ENCODE data around the gene TATDN2. TPM values are rescaled to one million over a fixed set of nuclear protein-coding genes. Genes with fewer than 3 reads are reported as not detected.
"Not testable (repeated sequence)": the region's sequence is repeated elsewhere in the genome, so short reads cannot be mapped to it uniquely, and the experiment has no call there.

TATDN2 gene
- total RNA-seq, 1 experiment from 2014 or later = 6.7 TPM

DNA sequence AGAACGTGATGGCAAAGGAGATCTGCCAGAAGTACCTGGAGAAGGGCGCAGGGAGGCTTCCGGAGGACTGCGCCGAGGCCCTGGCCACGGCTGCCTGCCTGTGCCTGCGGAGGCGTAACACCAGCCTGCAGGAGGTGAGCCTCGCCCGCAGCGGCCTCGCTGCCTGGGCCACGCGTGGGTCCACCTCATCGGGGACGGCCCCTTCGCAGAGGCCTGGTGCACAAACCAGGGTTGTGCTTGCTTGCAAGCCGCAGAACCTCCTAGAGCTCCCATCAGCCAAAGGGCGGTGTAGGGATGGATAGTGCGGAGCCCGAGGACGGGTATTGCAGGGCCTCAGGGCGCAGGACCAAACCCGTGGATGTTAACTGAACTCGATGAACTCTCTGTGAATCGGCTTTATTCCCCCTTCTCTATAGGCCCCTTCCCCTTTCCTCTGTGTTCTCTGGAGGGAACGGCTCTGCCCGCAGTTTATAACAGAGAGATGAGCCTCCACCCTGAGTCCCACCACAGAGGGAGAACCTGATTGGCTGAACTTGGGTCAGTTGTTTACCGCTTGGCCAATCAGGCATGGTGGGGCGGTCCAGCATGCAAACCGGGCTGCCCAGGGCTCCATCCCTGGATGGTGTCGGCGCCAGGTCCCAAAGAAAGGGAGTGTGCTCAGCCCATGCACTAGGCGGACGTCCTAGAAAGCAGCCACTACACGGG, 13.6 kb upstream of the TATDN2 start:
- no peak for DNase-seq (ENCODE audit: low spot score)

DNA sequence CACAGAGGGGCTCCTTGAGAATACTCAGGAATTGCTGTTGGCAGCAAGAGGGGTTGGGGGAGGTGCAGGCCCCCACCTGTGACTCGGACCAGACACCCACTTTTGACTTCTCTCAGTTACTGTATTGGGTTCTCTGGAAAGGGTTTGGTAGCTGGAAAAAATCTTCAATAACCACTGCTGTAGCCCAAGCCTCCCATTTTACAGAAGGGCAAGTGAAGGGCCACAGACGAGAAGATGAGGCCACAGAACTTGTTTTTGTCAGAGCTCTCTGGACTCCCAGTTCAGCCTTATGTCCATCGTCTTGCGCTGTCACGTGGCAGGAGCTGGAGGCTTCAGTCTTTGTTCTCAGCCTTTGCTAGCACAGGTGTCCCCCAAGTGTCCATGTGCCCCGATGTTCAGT, 12.7 kb upstream of the TATDN2 start:
- DNase-seq (ENCODE audit: low spot score) = no peak

DNA sequence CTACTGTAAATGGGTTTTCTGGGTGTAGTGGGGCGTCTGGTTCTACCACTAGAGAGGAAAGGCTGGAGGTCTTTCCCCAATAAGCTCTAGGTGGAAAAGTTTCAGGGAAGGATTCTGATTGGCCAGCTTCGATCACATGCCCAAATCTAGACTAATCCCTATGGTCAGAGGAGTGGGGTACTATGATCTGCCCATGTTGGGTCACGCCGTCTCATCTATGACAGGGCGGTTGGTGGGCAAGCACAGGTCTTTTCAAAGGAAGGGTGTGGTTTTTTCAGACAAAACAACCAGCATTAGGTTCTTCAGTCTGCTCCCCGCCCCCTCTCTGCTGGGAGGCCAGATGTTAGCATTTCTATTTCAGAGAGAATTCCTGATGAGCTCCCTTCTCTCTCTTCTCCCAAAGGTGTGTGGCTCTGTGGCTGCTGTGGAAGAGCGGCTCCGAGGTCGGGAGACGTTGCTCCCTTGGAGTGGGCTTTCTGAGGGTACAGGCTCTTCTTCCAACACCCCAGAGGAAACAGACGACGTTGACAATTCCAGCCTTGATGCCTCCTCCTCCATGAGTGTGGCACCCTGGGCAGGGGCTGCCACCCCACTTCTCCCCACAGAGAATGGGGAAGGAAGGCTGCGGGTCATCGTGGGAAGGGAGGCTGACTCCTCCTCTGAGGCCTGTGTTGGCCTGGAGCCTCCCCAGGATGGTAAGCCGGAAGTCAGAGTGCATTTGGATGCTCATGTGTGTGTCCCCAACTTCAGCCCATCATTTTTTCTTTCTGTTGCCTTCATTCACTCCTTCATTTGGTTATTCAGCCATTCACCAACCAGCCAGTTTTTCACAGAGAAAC, 9.7 kb upstream of the TATDN2 start:
- DNase-seq (ENCODE audit: low spot score) = no peak

DNA sequence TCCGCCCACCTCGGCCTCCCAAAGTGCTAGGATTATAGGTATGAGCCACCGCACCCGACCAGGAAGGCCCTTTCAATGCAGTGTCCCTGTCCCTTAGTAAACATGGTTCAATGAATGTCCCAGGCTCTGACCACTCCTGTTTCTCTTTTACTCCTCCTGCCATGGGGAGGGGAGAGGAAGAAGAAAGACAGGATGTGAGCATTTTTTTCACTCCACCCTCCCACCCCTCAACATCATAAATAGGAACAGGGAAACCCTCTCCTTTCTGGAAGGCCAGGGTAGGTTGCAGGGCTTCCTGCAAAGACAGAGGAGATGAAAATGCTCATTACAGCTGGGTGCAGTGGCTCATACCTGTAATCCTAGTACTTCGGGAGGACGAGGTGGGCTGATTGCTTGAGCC, 7.5 kb upstream of the TATDN2 start:
- DNase-seq (ENCODE audit: low spot score) = no peak

DNA sequence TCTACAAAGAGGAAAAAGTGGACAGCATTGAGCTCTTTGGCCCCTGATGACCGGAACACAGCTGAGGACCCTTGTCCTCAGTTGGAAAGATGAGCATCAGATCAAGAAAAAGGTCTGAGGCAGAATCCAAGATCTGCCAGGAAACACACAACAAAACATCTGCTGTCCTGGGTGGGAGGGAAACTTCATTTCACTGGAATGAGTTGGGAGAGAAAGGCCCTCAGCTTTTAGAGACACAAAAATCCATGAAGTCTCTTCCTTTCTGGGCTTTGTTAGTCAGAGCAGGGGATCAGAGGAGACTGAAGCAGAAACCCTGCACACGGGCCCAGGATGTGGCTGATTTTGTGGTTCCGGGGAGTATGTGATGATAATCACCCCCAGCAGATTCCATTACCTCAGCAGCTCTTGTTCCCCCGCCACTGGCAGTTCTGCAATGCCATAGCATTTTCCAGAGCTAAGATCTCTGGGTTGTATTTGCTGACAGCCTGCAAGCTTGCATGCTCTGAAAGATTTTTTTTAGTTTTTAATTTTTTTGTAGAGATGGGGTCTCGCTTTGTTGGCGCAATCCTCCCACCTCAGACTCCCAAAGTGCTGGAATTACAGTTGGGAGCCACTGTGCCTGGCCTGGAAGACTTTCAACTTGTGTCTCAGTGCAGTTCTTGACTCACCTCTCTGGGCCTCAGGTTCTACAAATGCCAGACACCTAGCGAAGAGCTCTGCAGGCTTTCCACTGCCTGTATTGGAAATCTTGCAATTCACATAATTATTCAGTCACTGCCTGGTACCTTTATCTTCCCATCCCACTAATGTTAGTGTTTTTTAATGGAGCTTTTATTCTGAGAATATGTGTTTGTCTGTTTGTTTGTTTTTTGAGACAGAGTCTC, 5.8 kb upstream of the TATDN2 start:
- DNase-seq (ENCODE audit: low spot score) = no peak

DNA sequence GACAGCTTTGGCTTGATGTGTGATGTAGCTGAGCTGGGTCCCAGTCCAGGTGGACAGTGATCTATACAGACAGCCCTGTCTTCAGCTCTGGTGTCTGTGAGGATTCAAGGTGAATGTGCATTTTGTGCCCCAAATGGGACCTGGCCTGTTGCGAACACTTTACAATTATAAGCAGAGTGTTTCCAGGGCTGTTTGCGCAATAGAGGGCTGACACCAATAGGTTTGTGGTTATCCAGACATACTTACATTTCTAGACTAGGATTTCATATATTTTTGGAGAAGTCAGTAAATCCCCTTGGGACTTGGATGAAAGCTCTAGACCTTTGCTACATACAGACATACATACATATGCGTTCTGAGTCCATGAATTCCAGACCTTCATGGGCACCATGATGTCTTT, 4.2 kb upstream of the TATDN2 start:
- DNase-seq (ENCODE audit: low spot score) = no peak

DNA sequence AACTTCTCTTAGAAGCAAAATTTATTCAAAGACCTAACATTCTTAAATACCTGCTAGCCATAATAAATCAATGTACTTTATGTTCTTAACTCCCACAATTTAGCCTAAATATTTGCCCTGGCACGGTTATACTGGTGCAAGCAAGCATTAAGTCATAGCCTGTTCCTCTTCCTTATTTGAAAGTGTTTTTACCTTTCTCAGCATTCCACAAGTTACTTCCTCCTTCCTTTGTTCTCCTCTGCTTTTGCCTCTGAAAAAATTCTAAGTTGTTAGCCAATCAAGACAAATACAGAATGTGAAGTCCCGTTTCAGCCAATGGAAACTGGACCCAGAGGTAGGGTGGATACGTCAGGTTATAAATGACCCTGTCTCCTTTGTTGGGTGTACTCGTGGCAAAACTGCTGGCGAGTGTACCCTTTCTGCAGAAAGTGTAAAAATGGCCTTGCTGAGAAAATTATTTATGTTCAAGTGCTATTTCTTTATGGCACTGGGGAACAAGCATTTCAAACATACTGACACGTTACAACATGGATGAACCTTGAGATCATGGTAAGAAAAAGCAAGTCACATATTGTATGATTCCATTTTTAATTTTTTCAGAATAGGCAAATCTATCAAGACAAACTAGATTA, 3.1 kb upstream of the TATDN2 start:
- DNase-seq (ENCODE audit: low spot score) = no peak

DNA sequence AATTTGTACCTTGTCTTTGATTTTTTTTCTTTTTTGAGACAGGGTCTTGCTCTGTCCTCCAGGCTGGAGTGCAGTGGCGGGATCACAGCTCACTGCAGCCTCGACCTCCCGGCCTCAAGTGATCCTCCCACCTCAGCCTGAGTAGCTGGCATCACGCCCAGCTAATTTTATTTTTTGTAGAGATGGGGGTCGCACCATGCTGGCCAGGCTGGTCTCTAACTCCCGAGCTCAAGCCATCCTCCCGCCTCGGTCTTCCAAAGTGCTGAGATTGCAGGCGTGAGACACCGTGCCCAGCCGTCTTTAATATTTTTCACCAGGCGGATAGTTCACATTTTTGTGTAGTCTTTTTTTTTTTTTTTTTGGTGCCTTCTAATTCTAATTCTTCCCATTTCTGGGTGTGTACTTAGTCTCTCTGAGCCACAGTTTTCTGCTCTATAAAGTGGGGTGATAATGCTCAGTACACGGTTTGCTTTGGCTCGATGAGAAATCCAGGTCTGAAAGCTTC, 528 bp upstream of the TATDN2 start:
- no peak for DNase-seq (ENCODE audit: low spot score)

DNA sequence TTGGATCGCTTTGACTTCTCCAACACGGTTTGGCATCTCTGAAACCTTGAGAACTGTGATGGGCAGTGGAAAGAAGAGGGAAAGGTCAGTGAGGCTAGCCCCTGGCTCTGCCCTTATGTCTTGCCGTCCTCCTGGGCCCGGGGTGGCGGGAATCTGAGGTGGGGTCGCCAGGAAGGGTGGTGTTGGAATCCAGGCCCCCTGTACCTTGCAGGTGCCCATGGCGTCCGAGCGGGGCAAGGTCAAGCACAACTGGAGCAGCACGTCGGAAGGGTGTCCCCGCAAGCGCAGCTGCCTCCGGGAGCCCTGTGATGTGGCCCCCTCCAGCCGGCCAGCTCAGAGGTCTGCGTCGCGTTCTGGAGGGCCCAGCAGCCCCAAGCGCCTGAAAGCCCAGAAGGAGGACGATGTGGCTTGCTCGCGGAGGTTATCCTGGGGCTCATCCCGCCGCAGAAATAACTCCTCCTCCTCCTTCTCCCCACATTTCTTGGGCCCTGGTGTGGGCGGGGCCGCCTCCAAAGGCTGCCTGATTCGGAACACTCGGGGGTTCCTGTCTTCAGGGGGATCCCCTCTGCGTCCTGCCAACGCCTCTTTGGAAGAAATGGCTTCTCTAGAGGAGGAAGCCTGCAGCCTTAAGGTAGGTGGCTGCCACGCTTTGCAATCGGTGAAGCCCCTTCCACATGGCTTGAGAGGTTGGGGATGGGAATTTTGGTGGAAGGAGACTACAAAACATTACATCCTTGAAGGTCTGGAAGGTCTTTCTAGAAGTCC, 907 bp downstream of the TATDN2 start:
- DNase-seq (ENCODE audit: low spot score) = peak; percentile 20

DNA sequence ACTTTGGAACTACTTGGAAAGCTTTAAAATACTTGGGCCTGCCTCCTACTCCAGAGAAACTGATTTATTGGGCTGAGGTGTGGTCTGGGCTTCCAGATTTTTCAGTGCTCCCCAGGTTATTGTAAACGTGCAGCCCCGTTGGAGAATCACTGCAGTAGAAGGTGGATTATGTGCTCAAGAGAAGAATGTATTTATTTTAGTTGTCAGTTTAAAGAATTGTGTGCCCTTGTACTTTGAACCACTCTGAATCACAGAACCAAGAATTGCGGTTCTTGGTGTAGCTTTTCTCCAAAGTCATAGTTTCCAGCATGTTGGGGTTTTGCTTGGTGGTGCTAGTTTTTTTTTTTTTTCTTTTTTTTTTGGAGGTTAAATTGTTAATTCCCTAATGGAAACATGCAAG, 1.6 kb downstream of the TATDN2 start:
- no peak for DNase-seq (ENCODE audit: low spot score)

DNA sequence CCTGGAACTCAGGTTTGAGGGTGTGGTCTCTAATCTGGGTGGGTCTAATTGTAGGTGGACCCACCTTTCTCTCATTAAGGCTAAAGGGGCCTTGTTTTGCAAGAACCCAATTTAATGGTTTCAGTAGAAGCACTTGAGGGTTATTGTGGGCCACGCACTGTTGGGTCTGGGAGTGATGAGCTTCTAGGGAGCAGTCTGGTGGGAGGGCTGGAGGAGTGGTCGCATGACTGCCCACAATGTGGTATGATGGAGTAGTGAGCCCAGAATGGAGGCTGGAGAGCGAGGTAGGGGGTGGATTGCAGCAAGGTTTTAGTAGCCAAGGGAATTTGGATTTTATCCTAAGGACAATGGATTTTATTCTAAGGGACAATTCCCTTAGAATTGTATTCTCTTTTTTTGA, 2.7 kb downstream of the TATDN2 start:
- DNase-seq (ENCODE audit: low spot score) = no peak

DNA sequence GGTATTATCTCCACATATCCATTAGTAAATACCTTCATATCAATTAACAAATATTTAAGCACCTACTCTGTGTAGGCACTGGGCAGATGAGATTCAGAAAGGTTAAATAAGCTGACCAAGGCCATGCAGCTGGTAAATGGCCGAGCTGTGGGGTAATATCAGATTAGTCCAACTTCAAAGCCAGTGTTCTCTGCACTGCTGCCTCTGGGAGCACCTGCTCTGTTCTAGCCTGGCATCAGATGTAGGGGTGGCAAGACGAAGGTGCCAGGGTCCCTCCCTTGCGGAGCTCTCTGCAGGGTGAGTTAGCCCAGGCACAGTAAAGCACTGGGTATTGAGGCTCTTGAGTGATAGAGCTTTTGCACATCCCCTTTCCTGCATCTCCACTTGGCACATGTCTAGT, 5.5 kb downstream of the TATDN2 start:
- no peak for DNase-seq (ENCODE audit: low spot score)

DNA sequence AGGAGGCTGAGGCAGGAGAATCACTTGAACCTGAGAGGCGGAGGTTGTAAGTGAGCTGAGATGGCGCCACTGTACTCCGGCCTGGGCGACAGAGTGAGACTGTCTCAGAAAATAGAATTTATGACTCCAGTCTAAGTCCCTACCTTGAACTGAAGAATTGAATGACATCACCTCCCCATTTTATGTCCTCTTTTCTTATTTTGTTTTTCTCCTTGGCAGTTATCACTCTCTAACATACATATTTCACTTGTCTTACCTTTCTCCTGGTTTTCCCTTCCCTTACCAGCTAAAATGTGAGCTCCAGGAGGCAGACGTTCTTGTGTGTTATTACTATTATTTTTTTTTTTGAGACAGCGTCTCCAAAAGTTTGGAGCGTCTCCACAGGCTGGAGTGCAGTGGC, 7.6 kb downstream of the TATDN2 start:
- no peak for DNase-seq (ENCODE audit: low spot score)

DNA sequence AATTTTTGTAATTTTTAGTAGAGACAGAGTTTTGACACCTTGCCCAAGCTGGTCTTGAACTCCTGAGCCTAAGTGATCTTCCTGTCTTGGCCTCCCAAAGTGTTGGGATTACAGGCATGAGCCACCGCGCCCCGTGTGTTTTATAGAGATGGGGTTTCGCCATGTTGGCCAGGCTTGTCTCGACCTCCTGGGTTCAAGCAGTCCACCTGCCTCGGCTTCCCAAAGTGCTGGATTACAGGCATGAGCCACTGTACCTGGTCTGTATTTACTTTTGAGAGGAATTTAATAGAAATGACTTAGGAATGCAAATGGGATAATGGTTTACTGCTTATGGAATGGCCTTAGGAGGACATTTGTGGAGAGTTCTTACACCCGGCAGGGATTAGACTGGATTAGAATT, 10.8 kb downstream of the TATDN2 start:
- DNase-seq (ENCODE audit: low spot score) = no peak

DNA sequence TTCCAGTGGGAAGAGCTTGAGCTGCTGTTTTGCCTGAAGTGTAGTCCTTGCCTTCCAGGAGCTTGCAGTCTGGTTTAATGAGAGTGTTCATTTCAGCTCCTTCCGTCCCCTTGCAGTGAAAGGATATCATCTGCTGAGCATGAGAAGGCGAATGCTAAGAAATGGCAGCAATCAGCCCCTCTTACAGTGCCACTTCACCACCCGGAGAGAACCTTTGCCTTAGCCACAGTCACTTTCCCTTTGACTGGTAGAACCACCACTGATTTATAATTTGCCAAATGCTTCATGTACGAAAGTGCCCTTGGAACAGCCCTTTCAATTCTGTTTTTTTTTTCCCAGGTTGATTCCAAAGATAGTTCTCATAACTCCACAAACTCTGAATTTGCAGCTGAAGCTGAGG, 11.5 kb downstream of the TATDN2 start:
- no peak for DNase-seq (ENCODE audit: low spot score)

DNA sequence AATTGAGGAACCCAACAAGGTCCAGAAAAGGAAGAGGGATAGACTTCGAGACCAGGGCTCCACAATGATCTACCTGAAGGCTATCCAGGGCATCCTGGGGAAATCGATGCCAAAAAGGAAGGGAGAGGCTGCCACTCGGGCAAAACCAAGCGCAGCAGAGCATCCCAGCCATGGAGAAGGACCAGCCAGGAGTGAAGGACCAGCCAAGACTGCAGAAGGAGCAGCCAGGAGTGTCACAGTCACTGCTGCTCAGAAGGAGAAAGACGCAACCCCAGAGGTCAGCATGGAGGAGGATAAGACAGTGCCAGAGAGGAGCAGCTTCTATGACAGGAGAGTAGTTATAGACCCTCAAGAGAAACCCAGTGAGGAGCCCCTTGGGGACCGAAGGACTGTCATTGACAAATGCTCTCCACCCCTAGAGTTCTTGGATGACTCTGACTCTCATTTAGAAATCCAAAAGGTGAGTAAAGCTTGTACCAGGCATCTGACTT, 12.0 kb downstream of the TATDN2 start:
- DNase-seq (ENCODE audit: low spot score) = no peak

DNA sequence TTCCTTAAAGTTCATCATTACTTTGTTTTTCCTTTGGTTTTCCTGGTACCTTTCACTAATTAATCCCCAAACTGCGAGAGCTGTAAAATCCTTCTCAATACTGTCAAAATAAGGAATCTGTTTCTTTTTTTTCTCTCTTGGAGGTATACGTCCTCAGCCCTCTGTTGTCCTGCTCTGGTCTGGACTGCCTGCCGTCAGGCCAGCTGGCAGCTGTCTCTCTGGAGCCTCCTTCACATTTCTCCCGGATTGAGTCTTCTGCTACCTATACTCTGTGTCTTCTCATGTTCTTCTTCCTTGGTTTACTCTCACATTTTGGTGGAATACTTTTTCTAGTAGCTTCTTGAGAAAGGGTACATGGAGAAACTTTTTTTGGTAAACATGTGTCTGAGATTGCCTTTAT, 13.8 kb downstream of the TATDN2 start:
- no peak for DNase-seq (ENCODE audit: low spot score)

DNA sequence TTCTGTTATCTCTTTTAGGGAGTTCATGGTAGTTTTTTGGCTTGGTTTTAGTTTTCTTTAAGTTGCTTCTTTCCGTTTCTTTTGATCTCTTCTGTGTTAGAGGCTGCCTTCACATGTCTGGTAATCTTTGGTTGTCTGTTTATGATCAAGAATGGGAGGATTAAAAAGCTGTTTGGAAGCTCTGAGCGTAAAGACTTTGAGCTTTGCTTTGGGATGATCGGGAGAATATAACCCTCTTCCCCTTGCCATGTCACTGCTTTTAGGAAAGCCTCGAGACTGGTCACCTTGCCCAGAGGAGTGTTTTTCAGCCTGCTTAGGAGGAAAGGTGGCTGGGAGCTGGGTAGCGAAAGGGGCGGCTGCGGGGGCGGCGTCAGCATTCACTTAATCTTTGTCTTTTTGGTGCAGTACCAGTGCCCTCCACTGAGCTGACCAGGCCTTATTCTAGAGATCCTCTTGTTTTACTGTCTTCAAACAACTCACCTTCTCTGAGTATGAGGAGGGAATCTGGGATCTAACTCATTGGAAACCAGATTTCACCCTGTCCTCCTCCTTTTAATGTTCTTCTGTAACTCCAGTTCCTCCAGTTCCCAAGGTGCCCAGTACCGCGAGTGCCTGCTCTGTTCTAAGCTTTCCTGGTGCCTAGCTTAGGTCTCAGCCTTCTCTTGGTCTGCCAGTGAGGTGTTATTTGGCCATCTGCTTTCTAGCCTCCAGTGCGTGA, 15.5 kb downstream of the TATDN2 start:
- DNase-seq (ENCODE audit: low spot score) = peak; percentile 51

DNA sequence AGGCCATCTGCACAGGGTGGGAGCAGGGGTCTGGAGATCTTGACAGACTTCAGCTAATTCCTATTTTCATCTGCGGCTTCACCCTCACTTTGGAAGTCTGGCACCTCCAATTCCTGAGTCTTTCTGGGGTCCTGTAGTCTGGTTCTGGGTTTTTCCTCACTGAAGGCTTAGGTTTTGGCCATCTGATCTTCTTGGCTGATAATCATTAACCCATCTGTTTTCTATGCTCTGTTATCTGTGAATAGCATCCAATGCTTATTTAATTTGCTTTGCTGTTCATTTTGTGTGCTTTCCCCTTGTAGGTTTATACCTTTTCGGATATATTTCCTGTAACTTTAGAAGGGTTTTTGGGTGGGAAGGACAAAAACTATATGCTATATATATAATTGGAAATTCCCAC, 17.6 kb downstream of the TATDN2 start:
- no peak for DNase-seq (ENCODE audit: low spot score)

DNA sequence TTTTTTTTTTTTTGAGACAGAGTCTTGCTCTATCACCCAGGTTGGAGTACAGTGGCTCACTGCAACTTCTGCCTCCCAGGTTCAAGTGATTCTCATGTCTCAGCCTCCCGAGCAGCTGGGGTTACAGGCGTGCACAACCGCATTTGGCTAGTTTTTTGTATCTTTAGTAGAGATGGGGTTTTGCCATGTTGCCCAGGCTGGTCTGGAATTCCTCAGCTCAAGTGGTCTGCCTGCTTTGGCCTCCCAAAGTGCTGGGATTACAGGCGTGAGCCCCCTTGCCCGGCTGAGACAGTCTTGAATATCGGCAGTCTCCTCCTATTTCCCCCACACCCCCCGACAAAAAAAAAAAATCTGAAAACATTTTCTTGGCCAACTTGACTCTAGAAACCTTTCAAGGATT, 18.7 kb downstream of the TATDN2 start:
- DNase-seq (ENCODE audit: low spot score) = not testable (repeated sequence)

Measured in HT-29 (cell line).